ENCODE data around the gene MSI2.

DNA sequence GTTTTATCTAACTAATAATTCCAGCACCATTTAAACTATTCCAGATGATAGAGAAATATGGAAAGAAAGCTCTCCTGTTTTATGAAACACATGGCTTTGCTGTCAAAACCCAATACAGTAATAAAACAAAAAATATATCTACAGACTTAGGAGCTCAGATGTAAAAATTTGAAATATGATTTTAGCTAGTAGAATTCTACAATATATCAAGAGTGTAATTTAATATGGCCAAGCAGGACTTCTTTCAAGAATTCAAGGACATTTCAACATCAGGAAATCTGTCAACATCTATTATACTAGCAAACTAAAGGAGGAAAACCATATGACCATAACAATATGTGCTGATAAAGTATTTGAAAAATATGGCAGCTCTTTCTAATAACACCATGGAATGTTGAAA is 431.3 kb downstream of the MSI2 start:
- TF ChIP-seq POLR2AphosphoS5 (IDR thresholded peaks at IDR 0.05; ENCODE audit: low read depth, low read length) (no peak), POLR2A (IDR thresholded peaks at IDR 0.05; ENCODE audit: low read depth, low read length) (no peak)
